ENCODE data around the gene TAF10. TPM values are rescaled to one million over a fixed set of nuclear protein-coding genes. Genes with fewer than 3 reads are reported as not detected.

Gene TAF10
- total and polyA plus RNA-seq, 3 donors from 2014 or later = 123 to 389 (median 210) TPM

GRCh38 chr11:6570691-6571427 is 41.2 kb downstream of the TAF10 start:
- no peak for DNase-seq
- Histone ChIP-seq H3K27ac (no peak overlapping the region), H3K4me1 (no peaks in the 10 kb centered on the region), H3K4me3 (no peak overlapping the region), H3K27me3 (no peaks in the 10 kb centered on the region), H3K36me3 (ENCODE audit: low read depth, missing control alignments) (no peaks in the 10 kb centered on the region), H3K9me3 (no peaks in the 10 kb centered on the region)
- intact Hi-C loops (cut with DNase I; ENCODE audit: low total_unique reads) = no loop called here
- WGBS, 2 donors = 51 to 70% methylated on average over 15 to 62 of the region's 62 CpGs
- TF ChIP-seq CTCF (IDR thresholded peaks at IDR 0.05) = no peak
- no peak for TF ChIP-seq POLR2A (IDR thresholded peaks at IDR 0.05)

GRCh38 chr11:6569706-6570105 is 42.3 kb downstream of the TAF10 start:
- TF ChIP-seq CTCF (IDR thresholded peaks at IDR 0.05) = no peak
- TF ChIP-seq POLR2A (IDR thresholded peaks at IDR 0.05) = no peak
- H3K27me3 ChIP-seq = no peaks in the 10 kb centered on the region
- H3K27ac ChIP-seq = no peak overlapping the region
- H3K4me1 ChIP-seq = no peaks in the 10 kb centered on the region
- WGBS, 2 donors = 83 to 98% methylated on average over 4 to 5 of the region's 5 CpGs
- H3K36me3 ChIP-seq (ENCODE audit: low read depth, missing control alignments) = no peaks in the 10 kb centered on the region
- intact Hi-C loops (cut with DNase I; ENCODE audit: low total_unique reads) = no loop called here
- H3K4me3 ChIP-seq = no peak overlapping the region
- no peaks in the 10 kb centered on the region for H3K9me3 ChIP-seq
- DNase-seq = no peak

DNA sequence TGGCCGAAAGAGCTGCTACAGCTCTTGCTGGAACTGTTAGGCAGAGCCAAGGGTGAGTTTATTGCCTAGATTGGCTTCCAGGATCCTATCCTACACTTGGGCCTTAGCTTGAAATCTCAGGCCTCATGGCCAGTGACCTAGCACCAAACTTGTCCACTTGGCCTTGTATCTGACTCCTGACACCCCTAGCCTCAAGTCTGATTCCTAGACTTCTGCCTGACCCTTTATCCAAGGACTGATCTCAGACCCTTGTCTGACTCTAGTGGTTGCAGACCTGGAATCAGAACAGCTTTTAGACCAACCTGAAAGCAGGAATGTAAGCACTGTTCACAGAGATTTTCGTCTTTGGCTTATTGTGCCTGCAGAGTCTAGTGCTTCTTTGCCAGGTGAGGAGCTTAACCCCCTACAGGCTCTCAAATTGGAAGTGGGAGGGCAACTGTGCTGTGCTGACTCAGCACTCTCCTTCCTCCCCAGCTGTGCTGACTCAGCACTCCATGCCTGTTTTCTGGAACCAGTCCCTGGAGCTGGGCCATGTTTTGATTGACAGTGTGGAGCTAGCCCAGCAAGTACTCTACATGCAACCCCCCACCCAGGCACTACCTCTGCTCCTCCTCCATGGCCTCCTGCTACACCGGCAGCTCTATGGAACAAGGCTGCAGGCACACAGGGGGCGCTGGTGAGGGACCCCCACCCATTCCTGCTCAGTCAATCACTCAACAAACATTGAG is 43.7 kb downstream of the TAF10 start:
- Histone ChIP-seq H3K4me1 (no peaks in the 10 kb centered on the region), H3K27me3 (no peaks in the 10 kb centered on the region), H3K4me3 (no peak overlapping the region), H3K27ac (no peak overlapping the region), H3K9me3 (no peaks in the 10 kb centered on the region), H3K36me3 (ENCODE audit: low read depth, missing control alignments) (no peaks in the 10 kb centered on the region)
- TF ChIP-seq CTCF (IDR thresholded peaks at IDR 0.05) (no peak), POLR2A (IDR thresholded peaks at IDR 0.05) (no peak)
- intact Hi-C loops (cut with DNase I; ENCODE audit: low total_unique reads) = no loop called here
- DNase-seq = peak; percentile 36
- WGBS, 2 donors = 62 to 76% methylated on average over 3 to 4 of the region's 4 CpGs

DNA sequence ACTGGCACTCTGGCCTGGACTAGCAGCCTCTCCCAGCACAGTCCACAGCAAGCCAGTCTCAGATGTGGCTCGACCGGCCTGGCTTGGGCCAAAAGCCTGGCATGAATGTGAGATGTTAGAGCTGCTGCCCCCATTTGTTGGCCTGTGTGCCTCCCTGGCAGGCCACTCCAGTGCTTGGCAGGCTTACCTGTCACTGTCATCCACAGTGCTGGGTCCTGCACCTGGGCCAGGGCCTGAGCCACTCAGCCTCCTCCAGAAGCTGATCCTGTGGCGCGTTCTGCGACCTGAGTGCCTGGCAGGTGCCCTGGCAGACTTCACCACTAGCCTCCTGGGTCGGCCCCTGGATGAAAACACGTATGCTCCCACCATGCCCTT is 44.7 kb downstream of the TAF10 start:
- Histone ChIP-seq H3K9me3 (no peaks in the 10 kb centered on the region), H3K27me3 (no peaks in the 10 kb centered on the region), H3K4me1 (no peaks in the 10 kb centered on the region), H3K27ac (no peak overlapping the region), H3K36me3 (ENCODE audit: low read depth, missing control alignments) (no peaks in the 10 kb centered on the region), H3K4me3 (no peak overlapping the region)
- DNase-seq = no peak
- intact Hi-C loops (cut with DNase I; ENCODE audit: low total_unique reads) = no loop called here
- TF ChIP-seq CTCF (IDR thresholded peaks at IDR 0.05) (no peak), POLR2A (IDR thresholded peaks at IDR 0.05) (no peak)
- 93% methylated on average over 7 of the region's 7 CpGs; no CpG with 5 or more reads in 1 of the 2 donors for WGBS, 2 donors

Measured in testis (tissue), 3 donors.